Activated CD8-positive, alpha-beta memory T cell treated with anti-CD3 and anti-CD28 coated beads for 36 hours (primary cell): ENCODE measurements around the gene SUGCT. TPM values are rescaled to one million over a fixed set of nuclear protein-coding genes. Genes with fewer than 3 reads are reported as not detected.

Experiments
- CTCF ChIA-PET: fragments of 350-600 bp; sonication (Branson Sonifier 250); formaldehyde crosslinking; loops from one replicate; lab custom pipeline; 2021; ENCODE audit warnings: antibody characterized with exemption; lab: Charles Lee
- POLR2A ChIA-PET: fragments of 350-600 bp; sonication (Branson Sonifier 250); formaldehyde crosslinking; loops from one replicate; lab custom pipeline; 2021; ENCODE audit warnings: antibody characterized with exemption; lab: Charles Lee
- total RNA-seq, 2 experiments: library from RNA; stranded (reverse); gene quantifications; one replicate each; pipeline ENCODE4 v1.2.3, GENCODE V29; 2021

SUGCT gene
- total RNA-seq, 2 experiments from 2014 or later = 1.1 to 1.3 TPM

DNA sequence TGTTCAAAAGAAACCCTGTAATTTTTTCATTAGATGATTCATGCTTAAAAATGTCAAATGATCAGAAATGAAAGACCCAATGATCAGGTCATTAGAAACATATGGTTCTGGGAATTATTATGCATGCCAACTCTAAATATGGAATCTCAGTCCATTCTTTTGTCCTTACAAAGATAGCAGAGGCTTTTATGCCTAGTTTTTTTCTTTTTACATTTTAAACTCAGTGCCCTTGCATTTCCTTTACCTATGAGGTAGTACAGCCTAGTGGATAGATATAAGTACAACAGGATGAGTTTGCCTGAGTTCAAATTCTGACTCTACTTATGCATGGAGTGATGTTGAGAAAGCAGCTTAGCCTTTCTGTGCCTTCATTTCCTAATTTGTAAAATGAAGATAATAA, 392.9 kb downstream of the SUGCT start:
- ChIA-PET POLR2A (no interaction called here), CTCF (no interaction called here)

DNA sequence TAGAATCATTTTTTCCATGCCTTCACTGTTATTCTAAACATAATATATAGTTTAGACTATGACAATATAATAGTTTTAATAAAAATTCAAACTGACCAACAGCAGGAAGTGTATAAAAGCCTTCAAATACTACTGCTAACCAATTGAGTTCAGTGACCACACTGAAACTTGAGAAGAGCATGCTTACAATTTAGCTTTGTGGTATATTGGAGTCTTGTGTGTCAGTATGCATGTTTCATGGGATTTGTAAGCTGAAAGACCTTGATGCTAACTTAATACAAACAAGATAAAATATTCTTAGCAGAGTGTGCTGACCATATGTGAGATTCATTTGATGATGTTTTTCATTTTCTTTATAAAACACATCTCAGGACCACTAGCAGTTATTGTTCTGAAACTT, 395.5 kb downstream of the SUGCT start:
- ChIA-PET CTCF (no interaction called here), POLR2A (no interaction called here)

DNA sequence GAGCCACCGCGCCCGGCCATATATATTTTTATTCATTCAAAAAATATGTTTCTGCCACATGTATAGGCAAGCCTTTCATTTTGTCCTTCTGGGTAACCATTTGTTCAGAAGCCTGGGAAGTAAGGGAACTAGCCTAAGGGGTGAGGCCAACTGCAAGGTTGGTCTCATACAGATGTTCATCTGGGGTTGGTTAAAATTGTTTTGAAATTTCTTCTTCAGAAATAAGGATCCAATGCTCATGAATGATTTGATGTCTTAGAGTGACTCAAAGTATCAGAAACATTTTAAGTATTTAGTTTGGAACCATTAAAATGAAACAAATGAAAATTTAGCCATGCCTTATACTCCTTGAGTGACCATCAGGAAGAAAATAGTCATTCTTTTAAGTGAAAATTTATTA, 397.2 kb downstream of the SUGCT start:
- CTCF ChIA-PET = no interaction called here
- POLR2A ChIA-PET = no interaction called here

DNA sequence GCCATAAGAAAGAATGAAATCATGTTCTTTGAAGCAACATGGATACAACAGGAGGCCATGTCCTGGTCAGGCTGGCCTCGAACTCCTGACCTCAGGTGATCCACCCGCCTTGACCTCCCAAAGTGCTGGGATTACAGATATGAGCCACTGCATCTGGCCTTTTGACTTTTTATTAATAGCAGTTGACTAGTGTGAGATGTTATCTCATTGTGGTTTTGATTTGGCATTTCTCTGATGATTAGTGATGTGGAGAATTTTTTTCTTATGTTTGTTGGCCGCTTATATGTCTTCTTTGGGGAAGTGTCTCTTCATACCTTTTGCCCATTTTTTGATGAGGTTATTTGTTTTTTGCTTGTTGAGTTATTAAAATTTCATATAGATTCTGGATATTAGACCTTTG, 400.9 kb downstream of the SUGCT start:
- ChIA-PET CTCF (no interaction called here), POLR2A (no interaction called here)

DNA sequence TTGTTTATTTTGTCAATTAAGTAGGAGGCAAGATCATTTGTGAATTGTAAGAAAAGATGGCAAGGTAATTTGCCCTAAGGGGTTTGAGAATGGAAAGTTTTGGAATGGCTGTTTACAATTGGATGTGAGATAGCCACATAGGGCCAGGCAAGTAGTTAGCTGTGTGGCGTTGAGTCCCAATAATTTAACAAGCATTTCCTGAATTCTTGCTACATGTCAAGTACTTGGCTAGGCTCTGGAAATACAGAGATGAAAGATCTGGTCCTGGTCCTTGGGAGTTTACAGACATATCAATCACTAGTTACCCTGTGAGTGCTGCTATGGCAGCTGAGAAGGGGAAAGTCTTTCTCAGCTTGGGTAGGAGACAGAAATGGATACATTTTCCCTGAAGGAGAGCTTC, 401.6 kb downstream of the SUGCT start:
- ChIA-PET POLR2A (no interaction called here), CTCF (no interaction called here)

DNA sequence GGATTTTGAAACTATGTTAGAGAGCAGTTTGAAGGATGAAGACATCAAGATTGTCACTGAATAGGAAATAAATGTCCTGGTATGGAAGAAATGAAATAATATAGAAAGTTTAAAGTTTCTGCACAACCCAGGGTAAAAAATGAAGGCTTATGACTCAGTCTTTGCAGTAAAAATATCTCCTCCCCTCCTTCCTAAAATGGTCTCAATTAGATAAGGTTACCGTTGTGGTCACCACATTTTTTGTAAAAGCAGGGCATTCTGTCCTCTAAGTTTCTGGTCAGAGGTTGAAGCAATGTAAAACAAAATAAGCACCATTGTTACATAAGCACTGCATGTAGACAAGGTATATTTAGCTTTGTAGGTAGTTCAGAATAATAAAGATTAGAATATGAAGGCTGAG, 403.5 kb downstream of the SUGCT start:
- CTCF ChIA-PET = no interaction called here

DNA sequence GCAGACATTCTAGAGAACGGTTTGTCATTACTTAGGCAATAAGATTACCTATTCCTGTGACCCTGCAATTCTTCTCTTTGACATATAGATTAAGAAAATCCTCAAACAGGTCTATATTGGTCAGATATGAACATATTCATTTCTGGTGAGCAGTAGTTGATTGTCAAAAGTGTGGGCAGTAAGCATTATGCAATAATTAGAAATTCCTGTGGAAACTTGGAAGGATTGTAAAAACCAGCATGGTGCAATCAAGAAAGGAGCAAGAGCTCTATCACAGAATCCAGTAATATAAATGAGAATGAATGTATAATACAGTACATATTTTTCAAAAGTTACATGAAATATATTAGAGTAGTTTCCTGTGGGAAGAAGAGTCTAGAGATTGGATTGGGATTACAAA, 406.5 kb downstream of the SUGCT start:
- ChIA-PET POLR2A (no interaction called here), CTCF (no interaction called here)

More for the DNA sequence above, 403.5 kb downstream of the SUGCT start:
- POLR2A ChIA-PET = no interaction called here

DNA sequence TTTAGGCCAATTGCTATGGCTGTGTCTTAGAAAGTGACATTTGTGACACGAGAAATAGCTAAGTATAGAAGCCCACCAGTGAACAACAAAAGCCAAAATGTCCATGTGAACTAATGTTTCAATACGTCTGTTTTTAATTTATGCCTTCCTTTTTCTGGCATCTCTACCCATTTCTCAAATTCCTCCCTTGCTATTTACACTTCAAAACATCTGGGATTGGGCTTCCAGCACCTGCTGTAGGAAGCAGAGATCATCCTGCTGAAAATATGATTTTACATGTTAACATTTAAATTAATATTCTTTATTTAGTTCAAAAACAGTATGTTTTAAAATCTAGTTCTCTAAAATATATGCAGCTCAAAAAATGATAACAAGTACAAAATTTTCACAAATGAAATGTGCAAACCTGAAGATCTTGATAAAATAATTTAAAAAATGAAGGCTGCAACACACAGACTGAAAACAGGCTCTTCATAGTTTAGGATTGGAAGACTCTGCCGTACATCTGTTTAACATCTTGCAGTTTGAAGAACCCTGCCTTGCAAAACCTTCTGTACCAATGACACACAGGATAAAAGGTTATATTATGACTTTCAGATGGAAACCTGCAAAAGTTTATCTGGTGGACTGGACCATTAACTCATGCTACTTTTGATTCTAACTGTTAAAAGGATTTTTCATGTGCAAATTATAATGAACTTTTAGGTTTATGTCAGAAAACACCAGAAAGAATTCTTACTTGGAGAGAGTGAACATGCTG, 408.4 kb downstream of the SUGCT start:
- CTCF ChIA-PET = no interaction called here
- POLR2A ChIA-PET = no interaction called here

DNA sequence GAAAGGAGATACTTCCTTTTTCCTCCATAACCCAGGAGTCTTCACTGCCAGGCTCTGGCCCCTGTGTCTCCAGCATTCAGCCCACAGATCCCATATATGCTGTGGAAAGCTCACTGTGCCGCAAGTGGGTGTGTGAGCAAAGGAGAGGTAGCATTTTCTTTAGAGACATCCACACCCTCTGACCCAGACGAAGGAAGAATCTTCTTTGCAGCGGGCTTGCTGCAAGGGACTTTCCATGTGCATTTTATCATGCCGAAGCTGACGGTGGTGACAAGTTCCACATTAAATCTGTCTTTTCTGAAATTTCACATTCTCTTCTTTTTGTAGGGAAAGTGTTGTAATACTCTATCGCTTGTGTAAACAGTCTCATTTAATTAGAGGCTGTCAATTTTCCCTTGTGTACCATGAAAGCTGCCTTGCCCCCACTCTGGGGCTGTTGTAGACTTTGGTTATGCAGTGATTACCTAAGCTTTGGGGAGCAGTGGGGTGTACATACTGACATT, 409.5 kb downstream of the SUGCT start:
- CTCF ChIA-PET = interaction anchor here (0.6 kb wide), 1 partner anchor 139 kb away, joined by 4 read pairs; no protein-coding TSS in a partner anchor

DNA sequence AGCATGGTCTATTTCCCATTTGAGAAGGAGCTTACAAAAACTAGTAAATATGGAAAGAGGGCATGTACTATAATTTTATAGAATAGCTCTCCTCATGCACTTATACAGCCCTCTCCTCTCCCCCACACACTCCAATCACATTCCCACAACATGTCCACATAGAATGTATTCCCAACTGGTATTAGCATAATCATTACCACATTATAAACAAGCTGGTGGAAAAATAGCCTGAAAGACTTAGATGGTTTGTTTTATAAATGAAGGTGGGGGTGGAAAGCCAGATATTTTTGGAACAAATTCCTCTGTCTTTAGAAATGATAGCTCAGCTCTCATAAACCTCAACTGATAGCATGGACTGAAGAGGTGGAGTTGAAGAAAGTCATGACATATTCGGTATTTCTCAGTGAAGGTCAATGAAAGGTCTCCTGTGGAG, 410.1 kb downstream of the SUGCT start:
- POLR2A ChIA-PET = no interaction called here
- CTCF ChIA-PET = no interaction called here

More for the DNA sequence above, 409.5 kb downstream of the SUGCT start:
- POLR2A ChIA-PET = no interaction called here

DNA sequence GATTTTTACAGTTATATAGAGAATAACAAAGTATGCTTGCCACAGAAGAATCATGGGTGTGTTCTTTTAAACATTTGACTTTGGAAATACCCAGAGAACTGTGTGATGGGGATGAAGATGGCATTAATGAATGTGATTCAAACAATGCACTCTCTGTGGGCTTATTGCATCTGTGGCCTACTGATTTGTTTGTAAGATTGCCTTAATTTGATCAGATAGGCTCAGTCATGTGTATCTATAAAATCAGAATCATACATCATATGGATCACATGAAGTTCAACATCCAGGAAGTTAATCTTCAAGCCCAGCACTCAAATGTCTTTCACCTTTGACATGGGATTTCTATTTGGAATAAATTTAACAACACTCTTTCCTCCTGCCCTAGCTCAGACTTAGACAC, 410.9 kb downstream of the SUGCT start:
- ChIA-PET CTCF (no interaction called here), POLR2A (no interaction called here)

DNA sequence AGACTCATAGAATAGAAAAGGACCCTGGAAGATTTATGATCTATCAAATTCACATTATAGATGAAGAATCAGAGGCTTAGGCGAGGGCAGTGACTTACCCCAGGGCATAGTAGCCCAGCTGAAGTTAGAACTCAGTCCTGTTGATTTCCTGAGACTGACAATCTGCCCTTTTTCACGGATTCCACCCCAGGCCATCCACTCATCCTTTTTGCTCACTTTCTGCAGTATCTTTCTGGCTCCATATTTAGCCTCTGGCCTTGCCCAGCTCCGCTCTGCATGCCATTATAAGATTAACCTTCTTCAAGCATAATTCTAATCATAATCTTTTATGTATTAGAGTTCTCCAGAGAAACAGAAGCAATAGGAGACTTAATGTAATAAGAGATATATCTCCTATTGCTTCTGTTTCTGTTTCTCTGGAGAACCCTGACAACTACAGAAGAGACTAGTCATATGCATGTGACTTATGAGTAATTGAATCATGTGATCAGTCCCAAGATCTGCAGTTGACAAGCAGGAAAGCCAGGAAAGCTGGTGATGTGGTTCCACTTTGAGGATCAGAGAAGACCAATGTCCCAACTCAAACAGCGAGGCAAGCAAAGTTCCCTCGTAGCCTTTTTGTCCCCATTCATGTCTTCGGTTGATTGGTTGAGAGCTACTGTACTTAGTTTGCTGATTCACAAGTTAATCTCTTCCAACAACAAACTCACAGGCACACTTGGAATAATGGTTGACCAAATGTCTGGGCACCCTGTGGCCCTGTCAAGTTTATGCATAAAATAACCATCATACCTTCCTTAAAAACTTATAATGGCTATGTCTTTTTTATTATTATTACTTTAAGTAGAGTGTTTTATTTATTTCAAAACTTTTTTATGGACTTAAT, 412.1 kb downstream of the SUGCT start:
- CTCF ChIA-PET = no interaction called here
- POLR2A ChIA-PET = no interaction called here

DNA sequence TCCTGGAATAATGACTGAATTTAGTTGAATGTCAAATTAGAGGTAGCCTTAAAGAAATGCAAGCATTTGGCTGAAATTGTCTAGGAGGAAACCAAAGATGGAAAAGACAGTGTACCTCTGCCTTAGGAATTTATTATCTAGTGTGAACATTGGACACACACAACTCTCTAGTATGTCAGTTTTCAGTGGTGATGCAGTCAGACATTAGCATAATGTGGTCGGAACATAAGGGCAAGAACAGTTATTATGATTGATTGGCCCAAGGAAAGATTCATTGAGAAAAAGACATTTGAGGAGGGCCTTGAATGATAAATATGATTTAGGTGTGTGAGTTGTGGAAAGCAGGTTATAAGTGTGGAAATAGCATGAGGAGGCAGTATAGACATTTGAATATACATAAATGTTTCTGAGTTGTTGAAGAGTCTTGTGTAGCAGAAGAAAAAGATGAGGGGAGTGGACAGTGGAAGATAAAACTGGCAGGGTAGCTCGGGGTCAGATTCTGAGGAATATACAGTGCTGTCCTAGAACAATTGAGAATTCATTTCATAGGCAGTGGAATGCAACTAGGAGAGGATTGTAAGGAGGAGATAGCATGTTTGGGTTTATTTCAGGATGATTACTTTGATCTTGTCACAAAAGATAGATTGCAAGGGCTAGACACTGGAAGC, 414.7 kb downstream of the SUGCT start:
- ChIA-PET CTCF (no interaction called here), POLR2A (no interaction called here)

DNA sequence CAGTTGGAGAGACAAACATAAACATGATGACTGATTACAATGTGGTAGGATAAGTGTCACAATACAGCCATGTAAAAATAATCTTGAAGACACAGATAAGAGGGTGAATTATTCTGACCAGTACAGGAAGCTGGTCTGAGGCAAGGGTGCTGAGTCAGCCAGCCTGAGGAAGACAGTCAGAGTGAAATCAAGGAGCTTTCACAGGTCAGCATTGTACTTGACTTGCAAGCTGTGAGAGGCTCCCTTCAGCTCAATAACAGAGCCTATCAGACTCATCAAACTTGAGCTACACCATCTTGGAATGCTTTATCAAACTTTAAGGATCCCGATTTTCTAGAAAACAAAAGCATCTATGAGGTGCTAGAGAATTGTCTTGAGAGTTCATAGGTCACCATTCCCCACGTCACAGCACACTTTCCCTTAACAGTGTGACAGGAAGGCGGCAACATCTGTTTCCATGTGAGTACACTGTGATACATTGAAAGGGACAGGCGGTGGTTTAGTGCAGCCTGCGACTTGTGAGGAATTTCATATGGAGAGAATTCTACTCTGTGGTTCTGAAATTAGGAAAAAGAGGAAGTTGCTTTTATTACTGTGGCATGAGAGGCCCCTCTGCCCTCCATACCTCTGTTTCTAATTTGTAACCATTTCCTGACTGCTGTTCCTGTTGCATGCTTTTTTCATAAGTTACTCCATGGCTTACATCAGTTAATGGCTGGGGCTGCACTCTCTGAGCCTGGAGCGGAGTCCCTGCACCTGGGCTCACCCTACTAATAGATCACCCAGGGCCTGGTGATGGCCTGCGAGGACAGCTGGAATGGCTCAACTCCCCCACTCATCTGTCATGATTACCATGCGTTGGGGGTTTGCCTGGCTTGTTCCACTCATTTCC, 417.1 kb downstream of the SUGCT start:
- ChIA-PET POLR2A (no interaction called here), CTCF (no interaction called here)

DNA sequence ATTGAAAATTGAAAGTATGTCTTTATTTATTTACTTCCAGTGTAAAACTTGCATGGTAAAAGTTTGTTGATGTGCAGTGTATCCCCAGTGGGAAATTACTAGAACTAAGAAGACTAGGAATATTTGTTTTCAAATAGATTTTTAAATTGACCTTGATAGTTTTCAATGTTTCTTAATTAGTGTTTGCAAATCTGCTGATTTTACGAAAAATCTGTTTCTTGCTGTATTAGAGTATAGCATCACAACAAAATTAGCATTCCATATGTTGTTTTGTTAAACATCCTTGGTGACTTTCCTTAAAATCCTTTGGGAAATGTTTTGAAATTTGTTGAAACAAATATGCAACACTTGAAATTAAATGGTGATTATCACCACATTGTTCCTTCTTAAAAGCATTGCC, 425.9 kb downstream of the SUGCT start:
- ChIA-PET CTCF (no interaction called here), POLR2A (no interaction called here)

DNA sequence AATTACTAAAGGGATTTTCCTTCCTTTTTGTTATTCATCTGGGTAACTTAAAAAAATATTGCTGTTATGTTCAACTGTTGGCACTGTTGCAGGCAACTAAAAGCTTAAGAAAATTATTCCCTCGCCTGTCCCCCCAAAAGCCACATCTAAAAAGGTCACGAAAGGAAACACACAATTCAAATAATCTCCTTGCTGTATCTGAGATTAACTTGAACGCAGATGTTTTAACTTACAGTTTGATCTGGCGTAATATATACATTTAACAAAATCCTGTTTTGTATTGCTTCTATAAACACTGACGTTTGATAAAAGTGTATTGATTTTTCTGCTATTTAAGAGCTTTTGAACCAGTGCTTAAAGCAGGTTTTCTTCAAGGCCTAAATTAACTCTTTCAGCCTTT, 432.1 kb downstream of the SUGCT start:
- CTCF ChIA-PET = no interaction called here
- POLR2A ChIA-PET = no interaction called here

DNA sequence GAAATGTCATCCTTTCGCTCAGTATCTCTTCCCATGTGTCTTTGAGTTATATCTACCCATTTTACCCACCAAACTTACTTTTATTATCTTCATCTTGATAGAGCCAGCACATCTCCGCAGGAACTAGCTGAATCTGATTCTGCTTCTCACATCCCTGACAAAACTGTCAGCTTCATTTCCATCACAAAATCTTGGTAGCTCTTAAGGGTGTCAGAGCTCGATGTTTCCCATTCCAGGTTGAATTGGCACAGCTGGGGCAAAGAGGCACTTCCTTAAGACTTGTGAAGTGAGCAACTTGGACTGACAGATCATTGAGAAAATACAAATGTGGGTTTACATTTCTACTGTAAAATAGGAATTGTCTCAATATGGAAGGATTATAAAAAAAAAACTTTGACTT, 434.5 kb downstream of the SUGCT start:
- POLR2A ChIA-PET = no interaction called here
- CTCF ChIA-PET = interaction anchor here (1.4 kb wide), 1 partner anchor 15 kb away, joined by 4 read pairs; no protein-coding TSS in a partner anchor

DNA sequence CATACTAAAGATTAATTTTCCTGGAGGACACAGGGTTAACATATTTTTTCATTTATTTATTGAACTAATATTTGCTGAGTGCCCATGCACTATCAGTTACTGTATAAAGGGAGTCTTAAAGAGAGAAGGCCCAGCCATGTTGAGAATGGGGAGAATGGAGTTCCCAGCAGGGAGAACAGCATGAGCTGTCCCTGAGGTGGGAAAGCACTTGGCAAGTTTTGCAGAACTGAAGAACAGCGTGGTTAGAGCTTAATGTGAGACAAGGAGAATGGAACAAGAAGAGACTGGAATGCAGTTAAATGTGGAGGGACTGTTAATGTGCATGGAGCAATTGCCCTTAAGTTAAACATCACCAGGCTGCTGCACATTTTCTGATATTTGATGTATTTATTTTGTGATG, 435.4 kb downstream of the SUGCT start:
- CTCF ChIA-PET = interaction anchor here (1.4 kb wide), 1 partner anchor 14 kb away, joined by 4 read pairs; no protein-coding TSS in a partner anchor
- POLR2A ChIA-PET = no interaction called here

DNA sequence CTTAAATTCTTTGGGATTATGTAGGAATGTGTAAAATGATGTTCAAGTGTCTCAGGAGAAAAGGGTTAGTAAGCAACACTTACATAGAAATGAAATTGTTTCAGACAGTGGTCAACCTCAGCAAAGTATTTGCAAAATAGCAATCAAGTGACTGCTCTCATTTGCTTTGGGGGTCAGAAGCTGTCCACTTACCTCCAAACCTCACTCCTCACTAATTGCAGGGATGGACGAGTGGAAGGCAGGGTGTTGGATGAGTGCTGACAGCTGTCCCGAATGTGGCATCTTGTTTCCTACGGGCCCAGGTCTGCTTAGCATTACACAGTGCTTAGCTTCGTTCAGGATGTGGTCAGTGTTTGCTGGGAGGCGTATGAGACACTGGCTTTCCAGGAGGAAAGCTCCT, 437.0 kb downstream of the SUGCT start:
- ChIA-PET CTCF (no interaction called here), POLR2A (no interaction called here)
